ENCODE measurements around the gene CT47A1. TPM values are rescaled to one million over a fixed set of nuclear protein-coding genes. Genes with fewer than 3 reads are reported as not detected.
"Not testable (repeated sequence)": the region's sequence is repeated elsewhere in the genome, so short reads cannot be mapped to it uniquely, and the experiment has no call there.

The CT47A1 gene
- total RNA-seq: not detected

GRCh38 chrX:120985660-120986059 lies at the start of gene CT47A1:
TSS of gene CT47A1 (minus strand) at chrX:120985760. CDS start at chrX:120985529, 231 bp downstream.
- H3K27ac ChIP-seq, H3K4me3 ChIP-seq, H3K36me3 ChIP-seq, H3K27me3 ChIP-seq, H3K4me1 ChIP-seq, DNase-seq, H3K9me3 ChIP-seq: not testable (repeated sequence)

GRCh38 chrX:121032531-121032930 lies 47.0 kb upstream of the CT47A1 start:
- Histone ChIP-seq H3K9me3 (no peaks in the 10 kb centered on the region), H3K4me1 (no peaks in the 10 kb centered on the region), H3K4me3 (no peak overlapping the region), H3K36me3 (no peaks in the 10 kb centered on the region), H3K27me3 (no peaks in the 10 kb centered on the region), H3K27ac (no peak overlapping the region)
- no peak for DNase-seq
- TF ChIP-seq CTCF (IDR thresholded peaks at IDR 0.05) (no peak), POLR2A (IDR thresholded peaks at IDR 0.05) (no peak)

- H3K36me3 ChIP-seq: no peaks in the 10 kb centered on the region
- H3K4me1 ChIP-seq: no peaks in the 10 kb centered on the region
- no peak overlapping the region for H3K27ac ChIP-seq
- H3K9me3 ChIP-seq: no peaks in the 10 kb centered on the region
- H3K4me3 ChIP-seq: no peak overlapping the region
- no peak for DNase-seq
- H3K27me3 ChIP-seq: no peaks in the 10 kb centered on the region
- TF ChIP-seq CTCF (IDR thresholded peaks at IDR 0.05): no peak
- no peak for TF ChIP-seq POLR2A (IDR thresholded peaks at IDR 0.05)
These were observed 44.5 kb upstream of the CT47A1 start for GRCh38 chrX:121030083-121030482.

GRCh38 chrX:121028419-121028818 lies 42.9 kb upstream of the CT47A1 start:
- Histone ChIP-seq H3K36me3 (no peaks in the 10 kb centered on the region), H3K4me1 (no peaks in the 10 kb centered on the region), H3K4me3 (no peak overlapping the region), H3K9me3 (no peaks in the 10 kb centered on the region), H3K27ac (no peak overlapping the region), H3K27me3 (no peaks in the 10 kb centered on the region)
- DNase-seq: no peak
- TF ChIP-seq POLR2A (IDR thresholded peaks at IDR 0.05) (no peak), CTCF (IDR thresholded peaks at IDR 0.05) (no peak)

GRCh38 chrX:121014826-121015225 lies 29.3 kb upstream of the CT47A1 start:
- no peaks in the 10 kb centered on the region for H3K27me3 ChIP-seq
- H3K36me3 ChIP-seq: no peaks in the 10 kb centered on the region
- no peaks in the 10 kb centered on the region for H3K9me3 ChIP-seq
- H3K27ac ChIP-seq: no peak overlapping the region
- H3K4me3 ChIP-seq: no peak overlapping the region
- TF ChIP-seq CTCF (IDR thresholded peaks at IDR 0.05) (no peak), POLR2A (IDR thresholded peaks at IDR 0.05) (no peak)
- no peaks in the 10 kb centered on the region for H3K4me1 ChIP-seq
- no peak for DNase-seq

GRCh38 chrX:121013897-121014455 lies 28.4 kb upstream of the CT47A1 start:
- H3K9me3 ChIP-seq: no peaks in the 10 kb centered on the region
- H3K27ac ChIP-seq: no peak overlapping the region
- no peak for TF ChIP-seq POLR2A (IDR thresholded peaks at IDR 0.05)
- no peak for TF ChIP-seq CTCF (IDR thresholded peaks at IDR 0.05)
- no peaks in the 10 kb centered on the region for H3K27me3 ChIP-seq
- H3K36me3 ChIP-seq: no peaks in the 10 kb centered on the region
- no peak for DNase-seq
- H3K4me3 ChIP-seq: no peak overlapping the region
- H3K4me1 ChIP-seq: no peaks in the 10 kb centered on the region

Measured in Peyer's patch (tissue), 4 donors.